Breast epithelium (tissue), 4 donors: ENCODE measurements around the gene MAD1L1. TPM values are rescaled to one million over a fixed set of nuclear protein-coding genes. Genes with fewer than 3 reads are reported as not detected.

ENCODE experiments used
- DNase-seq, 2 donors: peaks; one replicate each; pipeline ENCODE4 v3.0.0-alpha.2; 2019; ENCODE audit warnings: low spot score in 2 of 2
- H3K27ac ChIP-seq, 2 donors: fragments of 200-600 bp; sonication (generic) in 1 of 2; one replicate each; pipeline ENCODE4 v1.5.1; 2016 to 2019; ENCODE audit warnings: mild to moderate bottlenecking in 1 of 2
- H3K27me3 ChIP-seq, 2 donors: fragments of 200-600 bp; sonication (generic) in 1 of 2; one replicate each; pipeline versions ENCODE4 v1.5.1 to v1.6.0; 2017 to 2019; ENCODE audit warnings: control low read depth in 1 of 2, mild to moderate bottlenecking in 1 of 2
- H3K36me3 ChIP-seq: fragments of 200-600 bp; one replicate; pipeline ENCODE4 v1.5.1; 2019
- H3K4me1 ChIP-seq, 2 donors: fragments of 200-600 bp; sonication (generic); one replicate each; pipeline ENCODE4 v1.5.1; 2016 to 2019; ENCODE audit warnings: control low read depth in 1 of 2
- H3K4me3 ChIP-seq, 3 donors: fragments of 200-600 bp; sonication (generic); 1 replicate in 2 of 3; 2 replicates in 1 of 3; pipeline ENCODE4 v1.5.1; 2016 to 2019; ENCODE audit warnings: mild to moderate bottlenecking in 3 of 3, moderate library complexity in 2 of 3
- H3K9me3 ChIP-seq, 2 donors: fragments of 200-600 bp; sonication (generic) in 1 of 2; one replicate each; pipeline ENCODE4 v1.5.1; 2016 to 2019; ENCODE audit warnings: control low read depth in 1 of 2
- POLR2A ChIP-seq: fragments of 450-650 bp; IDR thresholded peaks from one replicate; pipeline ENCODE4 v1.6.1; 2016; ENCODE audit warnings: antibody characterized with exemption, mild to moderate bottlenecking, moderate library complexity
- POLR2AphosphoS5 ChIP-seq, 3 donors: sonication (generic); formaldehyde crosslinking; IDR thresholded peaks; one replicate each; pipeline ENCODE4 v1.6.1; 2017; ENCODE audit warnings: antibody characterized with exemption in 3 of 3
- intact Hi-C: fragments of 100-400 bp; cut with DNase I; formaldehyde crosslinking; loops from one replicate; pipeline ENCODE4 v1.15.1; 2023; ENCODE audit warnings: low total_unique reads
- total RNA-seq, 3 donors: library from RNA; depleted of rRNA; stranded (reverse); fragments of >200 nt; gene quantifications; one replicate each; pipeline ENCODE4 v1.1.0, GENCODE V29; 2016
- TF ChIP-seq, protein P1 (sequence below), 3 donors: fragments of 450-650 bp; IDR thresholded peaks; one replicate each; pipeline ENCODE4 v1.5.1; 2016 to 2017; ENCODE audit warnings: antibody characterized with exemption in 3 of 3, mild to moderate bottlenecking in 3 of 3, moderate library complexity in 3 of 3

Gene MAD1L1
- total RNA-seq, 3 donors from 2014 or later: 27.7 to 33.9 (median 28.8) TPM

DNA sequence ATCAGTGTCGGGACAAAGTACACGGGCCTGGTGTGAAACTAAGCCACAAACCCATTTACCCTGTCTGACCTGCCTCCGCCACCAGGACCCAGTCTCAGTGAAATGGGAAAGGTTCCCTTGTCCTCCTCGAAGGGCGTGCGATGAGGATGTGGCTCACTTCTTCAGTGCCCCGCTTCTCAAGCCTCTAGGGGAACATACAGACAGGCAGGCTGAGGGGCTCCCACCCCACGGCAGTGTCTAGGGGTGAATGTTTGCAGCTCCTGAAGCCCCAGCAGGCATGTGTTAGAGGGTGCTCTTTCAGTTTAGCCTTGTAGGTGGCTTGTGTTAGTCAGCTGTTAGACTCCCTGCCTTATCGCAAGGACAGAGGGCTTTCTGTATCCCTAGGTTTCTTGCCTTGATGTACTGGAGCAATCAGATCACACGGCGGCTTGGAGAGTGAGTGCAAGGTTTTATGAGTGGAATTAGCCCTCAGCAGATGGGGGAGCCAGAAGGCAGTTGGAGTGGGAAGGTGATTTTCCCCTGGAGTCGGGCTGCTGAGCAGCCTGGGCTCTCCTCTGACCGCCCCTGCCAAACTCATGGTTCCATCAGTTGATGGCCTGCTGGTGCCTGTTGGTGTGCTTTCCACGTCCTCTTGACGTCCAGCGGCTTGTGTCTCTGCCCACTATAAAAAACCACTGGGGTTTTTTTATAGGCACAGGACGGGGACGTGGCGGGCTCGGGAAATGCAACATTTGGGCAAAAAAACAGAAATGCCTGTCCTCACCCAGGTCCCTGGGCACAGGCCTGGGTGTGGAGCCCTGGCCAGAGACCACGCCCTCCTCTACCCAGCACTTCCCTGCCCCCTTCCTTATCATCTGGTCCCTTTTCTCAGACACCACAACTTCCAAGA is 10.0 kb upstream of the MAD1L1 start:
- H3K9me3 ChIP-seq: no peaks in the 10 kb centered on the region
- H3K27ac ChIP-seq: peak overlapping the region; percentile 50 to 57
- no peak for DNase-seq
- no peaks in the 10 kb centered on the region for H3K27me3 ChIP-seq
- peaks cover 0 to 12% of the 10 kb centered on the region in 2 donors for H3K4me1 ChIP-seq
- peak overlapping the region; percentile 83 to 89 (median 83) for H3K4me3 ChIP-seq
- TF ChIP-seq POLR2A (no peak), POLR2AphosphoS5 (IDR thresholded peaks at IDR 0.05) (no peak)
- TF ChIP-seq, protein P1, sequence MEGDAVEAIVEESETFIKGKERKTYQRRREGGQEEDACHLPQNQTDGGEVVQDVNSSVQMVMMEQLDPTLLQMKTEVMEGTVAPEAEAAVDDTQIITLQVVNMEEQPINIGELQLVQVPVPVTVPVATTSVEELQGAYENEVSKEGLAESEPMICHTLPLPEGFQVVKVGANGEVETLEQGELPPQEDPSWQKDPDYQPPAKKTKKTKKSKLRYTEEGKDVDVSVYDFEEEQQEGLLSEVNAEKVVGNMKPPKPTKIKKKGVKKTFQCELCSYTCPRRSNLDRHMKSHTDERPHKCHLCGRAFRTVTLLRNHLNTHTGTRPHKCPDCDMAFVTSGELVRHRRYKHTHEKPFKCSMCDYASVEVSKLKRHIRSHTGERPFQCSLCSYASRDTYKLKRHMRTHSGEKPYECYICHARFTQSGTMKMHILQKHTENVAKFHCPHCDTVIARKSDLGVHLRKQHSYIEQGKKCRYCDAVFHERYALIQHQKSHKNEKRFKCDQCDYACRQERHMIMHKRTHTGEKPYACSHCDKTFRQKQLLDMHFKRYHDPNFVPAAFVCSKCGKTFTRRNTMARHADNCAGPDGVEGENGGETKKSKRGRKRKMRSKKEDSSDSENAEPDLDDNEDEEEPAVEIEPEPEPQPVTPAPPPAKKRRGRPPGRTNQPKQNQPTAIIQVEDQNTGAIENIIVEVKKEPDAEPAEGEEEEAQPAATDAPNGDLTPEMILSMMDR (IDR thresholded peaks at IDR 0.05): no peak
- intact Hi-C loops: loop anchor here (10.0 kb wide), 2 partner anchors 102 to 372 kb away; no protein-coding TSS in a partner anchor
- no peaks in the 10 kb centered on the region for H3K36me3 ChIP-seq

- intact Hi-C loops: loop anchor here (10.0 kb wide), 2 partner anchors 103 to 373 kb away; no protein-coding TSS in a partner anchor
- Histone ChIP-seq H3K4me3 (peak within 1 kb of the TSS; percentile 83 to 89 (median 83)), H3K27ac (peak within 1 kb of the TSS; percentile 50 to 57)
Observed at GRCh38 chr7:2241580-2242540, 9.1 kb upstream of the MAD1L1 start, which contains the start of the genes MRM2 and NUDT1. MRM2 (minus strand) TSS chr7:2242205; CDS start chr7:2242169, 36 bp downstream. NUDT1 (plus strand) TSS chr7:2242226; CDS start chr7:2244575, 2,349 bp downstream.

DNA sequence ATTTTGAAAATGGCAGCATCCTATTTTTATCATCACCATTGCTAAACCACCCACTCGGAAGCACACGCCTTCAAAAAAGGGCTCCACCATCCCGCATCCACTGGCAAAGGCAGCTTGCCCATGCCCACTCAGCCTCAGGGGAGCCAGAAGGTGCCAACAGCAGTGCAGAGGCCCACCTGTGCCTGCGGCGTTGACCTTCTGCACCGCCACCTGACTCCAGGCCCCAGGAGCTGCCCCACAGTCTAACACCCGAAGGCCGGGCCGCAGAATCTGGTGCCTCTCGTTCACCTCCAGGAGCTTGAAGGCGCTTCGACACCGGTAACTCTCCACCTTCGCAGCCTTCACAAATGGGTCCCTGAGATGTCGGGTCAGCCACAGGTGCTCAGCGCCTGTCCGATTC is 6.5 kb upstream of the MAD1L1 start:
- Histone ChIP-seq H3K9me3 (no peaks in the 10 kb centered on the region), H3K4me1 (peaks cover 0 to 12% of the 10 kb centered on the region in 2 donors), H3K27ac (no peak overlapping the region), H3K4me3 (no peak overlapping the region), H3K27me3 (no peaks in the 10 kb centered on the region), H3K36me3 (no peaks in the 10 kb centered on the region)
- no peak for DNase-seq
- TF ChIP-seq POLR2AphosphoS5 (IDR thresholded peaks at IDR 0.05) (no peak), POLR2A (no peak)
- TF ChIP-seq, protein P1 (IDR thresholded peaks at IDR 0.05): no peak
- intact Hi-C loops: no loop called here

More at GRCh38 chr7:2241580-2242540, 9.1 kb upstream of the MAD1L1 start, which contains the start of the genes MRM2 and NUDT1:
- Histone ChIP-seq H3K27me3 (no peaks in the 10 kb centered on the region), H3K9me3 (no peaks in the 10 kb centered on the region), H3K36me3 (no peaks in the 10 kb centered on the region), H3K4me1 (peaks cover 0 to 12% of the 10 kb centered on the region in 2 donors)
- peak; percentile 70 to 80 for DNase-seq
- TF ChIP-seq POLR2AphosphoS5 (IDR thresholded peaks at IDR 0.05): peak; percentile 68 to 71 (median 68)
- TF ChIP-seq POLR2A: no peak

GRCh38 chr7:2237109-2237602 is 4.4 kb upstream of the MAD1L1 start:
- H3K4me1 ChIP-seq: peaks cover 0 to 12% of the 10 kb centered on the region in 2 donors
- no peak overlapping the region for H3K4me3 ChIP-seq
- no peaks in the 10 kb centered on the region for H3K36me3 ChIP-seq
- H3K9me3 ChIP-seq: no peaks in the 10 kb centered on the region
- H3K27me3 ChIP-seq: no peaks in the 10 kb centered on the region
- TF ChIP-seq POLR2AphosphoS5 (IDR thresholded peaks at IDR 0.05) (no peak), POLR2A (no peak)
- TF ChIP-seq, protein P1 (IDR thresholded peaks at IDR 0.05): no peak
- peak in 1 of 2 donors; percentile 32 for DNase-seq
- H3K27ac ChIP-seq: peak overlapping the region in 1 of 2 donors; percentile 58
- intact Hi-C loops: no loop called here

- TF ChIP-seq, protein P1 (IDR thresholded peaks at IDR 0.05): no peak
- TF ChIP-seq POLR2A (no peak), POLR2AphosphoS5 (IDR thresholded peaks at IDR 0.05) (no peak)
- Histone ChIP-seq H3K4me1 (peaks cover 6 to 11% of the 10 kb centered on the region in 2 donors), H3K9me3 (no peaks in the 10 kb centered on the region), H3K27me3 (no peaks in the 10 kb centered on the region), H3K27ac (no peak overlapping the region), H3K4me3 (no peak overlapping the region), H3K36me3 (no peaks in the 10 kb centered on the region)
- DNase-seq: no peak
- intact Hi-C loops: no loop called here
Observed at GRCh38 chr7:2233926-2234325, 1.2 kb upstream of the MAD1L1 start.
